H1 (cell line): ENCODE data around the gene MINAR1. TPM values are rescaled to one million over a fixed set of nuclear protein-coding genes. Genes with fewer than 3 reads are reported as not detected.

Source experiments
- CTCF ChIA-PET: fragments of 300-600 bp; sonication (Branson Sonifier 250); formaldehyde crosslinking; loops from one replicate; lab custom pipeline; 2021; ENCODE audit not compliant: partially characterized antibody; lab: Charles Lee
- POLR2A ChIA-PET: fragments of 300-600 bp; sonication (Branson Sonifier 250); formaldehyde crosslinking; loops from one replicate; lab custom pipeline; 2021; ENCODE audit warnings: inconsistent platforms; ENCODE audit not compliant: partially characterized antibody; lab: Charles Lee
- DNase-seq, 2 experiments: peaks; one replicate each; pipeline versions ENCODE4 v3.0.0 to v3.0.0-alpha.2; 2010 to 2022; ENCODE audit warnings: low spot score in 2 of 2, low read depth in 1 of 2, mixed read lengths in 1 of 2
- FAIRE-seq: peaks from 2 replicates; lab custom pipeline; 2011; peaks lifted over from hg19 to GRCh38; lab: Jason Lieb, UNC
- H2AFZ ChIP-seq: 2 replicates; pipeline ENCODE4 v1.8.1; 2012; ENCODE audit warnings: low read length, inconsistent platforms
- H2AK5ac ChIP-seq: 2 replicates; pipeline ENCODE4 v1.6.1; 2013; ENCODE audit warnings: low read depth, low read length
- H2BK120ac ChIP-seq: replicated peaks from 2 replicates; pipeline ENCODE3; 2013; ENCODE audit warnings: low read depth, low read length, inconsistent platforms
- H2BK12ac ChIP-seq: 2 replicates; pipeline ENCODE4 v1.6.1; 2013; ENCODE audit warnings: low read depth, low read length
- H2BK15ac ChIP-seq: 2 replicates; pipeline ENCODE4 v1.6.1; 2013; ENCODE audit warnings: low read length
- H2BK20ac ChIP-seq: 2 replicates; pipeline ENCODE4 v1.6.1; 2013; ENCODE audit warnings: low read length
- H2BK5ac ChIP-seq: 2 replicates; pipeline ENCODE4 v1.6.1; 2013; ENCODE audit warnings: low read depth, low read length
- H3K14ac ChIP-seq: 2 replicates; pipeline ENCODE4 v1.6.1; 2013; ENCODE audit warnings: inconsistent platforms; ENCODE audit not compliant: insufficient read length
- H3K18ac ChIP-seq: 2 replicates; pipeline ENCODE4 v1.6.1; 2013; ENCODE audit warnings: low read length; ENCODE audit errors: extremely low read depth
- H3K23ac ChIP-seq: 2 replicates; pipeline ENCODE4 v1.6.1; 2013; ENCODE audit warnings: inconsistent platforms; ENCODE audit not compliant: insufficient read length
- H3K23me2 ChIP-seq: 2 replicates; pipeline ENCODE4 v1.6.1; 2013; ENCODE audit warnings: low read depth, low read length
- H3K27ac ChIP-seq: 2 replicates; pipeline ENCODE4 v1.6.1; 2011; ENCODE audit warnings: low read depth, low read length, inconsistent platforms
- H3K27me3 ChIP-seq, 4 experiments: replicated peaks in 1 of 4; 1 replicate in 1 of 4; 2 replicates in 3 of 4; pipeline versions ENCODE4 v1.6.1 to v1.8.1; 2011 to 2013; ENCODE audit warnings: low read length in 3 of 4, mild to moderate bottlenecking in 3 of 4, inconsistent platforms in 2 of 4, mixed read lengths in 2 of 4, moderate library complexity in 1 of 4; ENCODE audit not compliant: control insufficient read depth in 3 of 4, insufficient read depth in 3 of 4; ENCODE audit errors: extremely low read depth in 1 of 4
- H3K36me3 ChIP-seq, 4 experiments: 2 replicates each; pipeline versions ENCODE4 v1.6.1 to v1.8.1; 2011 to 2013; ENCODE audit warnings: mild to moderate bottlenecking in 4 of 4, low read length in 3 of 4, moderate library complexity in 2 of 4, control low read depth in 1 of 4, inconsistent platforms in 1 of 4; ENCODE audit not compliant: insufficient read depth in 4 of 4, control insufficient read depth in 2 of 4
- H3K4ac ChIP-seq: replicated peaks from 2 replicates; pipeline ENCODE3; 2013; ENCODE audit warnings: low read length, low read depth, mixed read lengths, inconsistent platforms; ENCODE audit not compliant: insufficient read length
- H3K4me1 ChIP-seq, 4 experiments: replicated peaks in 1 of 4; 1 replicate in 1 of 4; 2 replicates in 3 of 4; pipeline versions ENCODE4 v1.6.1 to v1.8.1; 2011 to 2013; ENCODE audit warnings: low read length in 3 of 4, inconsistent platforms in 2 of 4, mixed read lengths in 1 of 4; ENCODE audit not compliant: insufficient read depth in 4 of 4, control insufficient read depth in 3 of 4
- H3K4me2 ChIP-seq, 2 experiments: 2 replicates each; pipeline versions ENCODE4 v1.6.1 to v1.8.1; 2011 to 2013; ENCODE audit warnings: low read depth in 2 of 2, low read length in 2 of 2, control low read depth in 1 of 2, inconsistent platforms in 1 of 2, mild to moderate bottlenecking in 1 of 2; ENCODE audit not compliant: insufficient read depth in 1 of 2
- H3K4me3 ChIP-seq, 4 experiments: fragments of 200-600, 300-600 bp in 1 of 4; sonication (generic), shearing (Covaris generic), sonication (Bioruptor Twin) in 1 of 4; 2 replicates each; pipeline versions ENCODE4 v1.5.1 to v1.8.1; 2011 to 2016; ENCODE audit warnings: low read length in 4 of 4, low read depth in 3 of 4, control low read depth in 2 of 4, inconsistent platforms in 2 of 4, mild to moderate bottlenecking in 2 of 4, mixed read lengths in 1 of 4, moderate library complexity in 1 of 4; ENCODE audit not compliant: insufficient read depth in 2 of 4; ENCODE audit errors: extremely low read depth in 1 of 4
- H3K56ac ChIP-seq: replicated peaks from 2 replicates; pipeline ENCODE3; 2013; ENCODE audit warnings: low read depth, mild to moderate bottlenecking, mixed read lengths, low read length, inconsistent platforms; ENCODE audit not compliant: insufficient read length
- H3K79me1 ChIP-seq: 2 replicates; pipeline ENCODE4 v1.6.1; 2013; ENCODE audit warnings: low read depth, low read length, control low read depth
- H3K79me2 ChIP-seq, 2 experiments: 2 replicates each; pipeline versions ENCODE4 v1.6.1 to v1.8.1; 2012 to 2013; ENCODE audit warnings: low read length in 2 of 2, mild to moderate bottlenecking in 2 of 2, inconsistent platforms in 1 of 2; ENCODE audit not compliant: insufficient read depth in 2 of 2, control insufficient read depth in 1 of 2
- H3K9ac ChIP-seq, 4 experiments: replicated peaks in 1 of 4; 1 replicate in 1 of 4; 2 replicates in 3 of 4; pipeline versions ENCODE4 v1.6.1 to v1.8.1; 2011 to 2013; ENCODE audit warnings: low read depth in 3 of 4, low read length in 3 of 4, control low read depth in 2 of 4, mild to moderate bottlenecking in 2 of 4, moderate library complexity in 2 of 4, inconsistent platforms in 1 of 4; ENCODE audit errors: extremely low read depth in 1 of 4
- H3K9me3 ChIP-seq, 2 experiments: 2 replicates each; pipeline versions ENCODE4 v1.6.1 to v1.8.1; 2012 to 2013; ENCODE audit warnings: mild to moderate bottlenecking in 2 of 2, moderate library complexity in 2 of 2, control low read depth in 1 of 2, inconsistent platforms in 1 of 2, low read depth in 1 of 2, low read length in 1 of 2, mixed read lengths in 1 of 2; ENCODE audit not compliant: insufficient read depth in 2 of 2
- H4K20me1 ChIP-seq, 2 experiments: replicated peaks in 1 of 2; 2 replicates each; pipeline versions ENCODE3 to v1.8.1; 2011 to 2013; ENCODE audit warnings: inconsistent platforms in 2 of 2, low read length in 2 of 2, mild to moderate bottlenecking in 1 of 2; ENCODE audit not compliant: insufficient read depth in 2 of 2, control insufficient read depth in 1 of 2
- H4K5ac ChIP-seq: 2 replicates; pipeline ENCODE4 v1.6.1; 2013; ENCODE audit warnings: low read length, low read depth, mixed read lengths, inconsistent platforms; ENCODE audit not compliant: insufficient read length
- H4K8ac ChIP-seq: 2 replicates; pipeline ENCODE4 v1.8.0; 2013; ENCODE audit warnings: mild to moderate bottlenecking, moderate library complexity, low read length, inconsistent platforms; ENCODE audit not compliant: insufficient read depth; ENCODE audit errors: extremely low read depth
- H4K91ac ChIP-seq: replicated peaks from 2 replicates; pipeline ENCODE3; 2013; ENCODE audit warnings: low read length, mixed read lengths, inconsistent platforms; ENCODE audit not compliant: insufficient read length
- ATF2 ChIP-seq: IDR thresholded peaks from 2 replicates; pipeline ENCODE4 v1.6.1; 2012; ENCODE audit warnings: low read length, inconsistent platforms
- HDAC2 ChIP-seq, 2 experiments: fragments of 300-600 bp in 1 of 2; sonication (generic) in 1 of 2; IDR thresholded peaks; 2 replicates each; pipeline ENCODE4 v1.6.1; 2011 to 2012; ENCODE audit warnings: low read depth in 2 of 2, low read length in 2 of 2, mild to moderate bottlenecking in 2 of 2, moderate library complexity in 2 of 2, borderline replicate concordance in 1 of 2, inconsistent platforms in 1 of 2
- KDM1A ChIP-seq: fragments of 200-600, 300-600 bp; sonication (generic); IDR thresholded peaks from 2 replicates; pipeline ENCODE4 v1.7.1; 2016; ENCODE audit warnings: mild to moderate bottlenecking, low read length, borderline replicate concordance
- KDM4A ChIP-seq: IDR thresholded peaks from one replicate; pipeline ENCODE4 v1.7.1; 2012; ENCODE audit warnings: low read depth, mild to moderate bottlenecking, moderate library complexity, low read length, inconsistent platforms; ENCODE audit not compliant: severe bottlenecking
- POU5F1 ChIP-seq: IDR thresholded peaks from 2 replicates; pipeline ENCODE4 v1.6.1; 2011; ENCODE audit warnings: low read depth, mild to moderate bottlenecking, low read length, moderate library complexity
- SP1 ChIP-seq: IDR thresholded peaks from 2 replicates; pipeline ENCODE4 v1.6.1; 2011; ENCODE audit warnings: low read depth, low read length
- WGBS, 2 experiments: shearing (Covaris generic) in 1 of 2; methylation state at CpG; one replicate each; pipeline versions ENCODE4 v1.1.6 to v1.1.7; 2013 to 2015; ENCODE audit warnings: low lambda C conversion rate in 2 of 2, mixed read lengths in 2 of 2, inconsistent platforms in 1 of 2, low coverage in 1 of 2, missing lambda C conversion rate in 1 of 2; ENCODE audit not compliant: insufficient replicate concordance in 2 of 2, insufficient coverage in 1 of 2, insufficient read length in 1 of 2; ENCODE audit errors: extremely low coverage in 1 of 2, missing lambda C conversion rate in 1 of 2; 5-methylcytosine and 5-hydroxymethylcytosine counted together
- polyA plus RNA-seq, 7 experiments: library from polyadenylated mRNA; depleted of rRNA in 3 of 7; stranded (reverse) in 5 of 7; unstranded in 2 of 7; fragments of >200 nt in 5 of 7; fragments of 200-250 nt in 2 of 7; gene quantifications; 1 replicate in 5 of 7; 2 replicates in 1 of 7; 4 replicates in 1 of 7; pipeline versions ENCODE4 v1.2.1 to v1.2.3, GENCODE V29; 2011 to 2013; ENCODE audit warnings: missing spikeins in 2 of 7, mixed read lengths in 2 of 7
- total RNA-seq: library from RNA; stranded (reverse); fragmentation: NEBNext Ultra II Directional; extraction: Animal tissue kit (Norgen Biotek cat#: 25700); gene quantifications from 2 replicates; pipeline ENCODE4 v1.2.1, GENCODE V29; 2021
- TF ChIP-seq, protein P1 (sequence below): IDR thresholded peaks from 2 replicates; pipeline ENCODE4 v1.6.1; 2011; ENCODE audit warnings: low read length, improper control_type of control experiment

The MINAR1 gene
- total and polyA plus RNA-seq, 2 of the 8 experiments (the other 6 are each of a cell fraction or from before 2014, with no cell fraction given), result 0.17 to 0.67 TPM

GRCh38 chr15:79439236-79439635 is 7.1 kb downstream of the MINAR1 start:
- DNase-seq (no peak), FAIRE-seq (no peak)
- Histone ChIP-seq H4K20me1 (peaks cover 0 to 5% of the 10 kb centered on the region in 2 experiments), H3K27me3 (peaks cover 0 to 8% (median 6%) of the 10 kb centered on the region in 4 experiments; a peak in 6 of 7 replicates), H3K4me1 (peaks cover 0 to 3% (median under 1%) of the 10 kb centered on the region in 4 experiments; a peak in 1 of 7 replicates), H3K4me2 (no peak overlapping the region), H3K18ac (no peak overlapping the region; the same call in 1 of the 2 replicates), H4K91ac (no peak overlapping the region), H3K4me3 (no peak overlapping the region), H3K79me1 (no peaks in the 10 kb centered on the region; the same call in 1 of the 2 replicates), H2BK15ac (no peak overlapping the region), H3K14ac (no peak overlapping the region), H4K5ac (no peak overlapping the region), H3K23ac (no peak overlapping the region), H3K79me2 (no peaks in the 10 kb centered on the region), H3K9ac (no peak overlapping the region), H2BK12ac (no peak overlapping the region), H2BK120ac (no peak overlapping the region), H4K8ac (no peak overlapping the region), H2BK5ac (no peak overlapping the region), H2AK5ac (no peak overlapping the region; the same call in 1 of the 2 replicates), H3K56ac (no peak overlapping the region), H2AFZ (no peak overlapping the region), H3K23me2 (peaks cover 16% of the 10 kb centered on the region; the same call in 1 of the 2 replicates), H2BK20ac (no peak overlapping the region), H3K9me3 (no peaks in the 10 kb centered on the region), H3K27ac (no peak overlapping the region), H3K36me3 (no peaks in the 10 kb centered on the region), H3K4ac (no peak overlapping the region)
- ChIA-PET CTCF (no interaction called here), POLR2A (no interaction called here)
- no peak for TF ChIP-seq KDM1A
- TF ChIP-seq, protein P1, sequence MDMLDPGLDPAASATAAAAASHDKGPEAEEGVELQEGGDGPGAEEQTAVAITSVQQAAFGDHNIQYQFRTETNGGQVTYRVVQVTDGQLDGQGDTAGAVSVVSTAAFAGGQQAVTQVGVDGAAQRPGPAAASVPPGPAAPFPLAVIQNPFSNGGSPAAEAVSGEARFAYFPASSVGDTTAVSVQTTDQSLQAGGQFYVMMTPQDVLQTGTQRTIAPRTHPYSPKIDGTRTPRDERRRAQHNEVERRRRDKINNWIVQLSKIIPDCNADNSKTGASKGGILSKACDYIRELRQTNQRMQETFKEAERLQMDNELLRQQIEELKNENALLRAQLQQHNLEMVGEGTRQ, result no peak
- TF ChIP-seq HDAC2 (IDR thresholded peaks at IDR 0.05; ENCODE audit: borderline replicate concordance in 1 of 2, low read depth in 2 of 2, low read length in 2 of 2), result no peak
- TF ChIP-seq KDM4A, result no peak
- no peak for TF ChIP-seq SP1
- TF ChIP-seq POU5F1, result no peak
- TF ChIP-seq ATF2, result no peak
- 96 to 100% methylated on average over 1 to 3 of the region's 5 CpGs for WGBS, 2 experiments
